GM18870 (cell line): ENCODE measurements around the gene BEGAIN.

Experiments used
- ATAC-seq: cut with Tn5 transposase; IDR thresholded peaks from one replicate; pipeline ENCODE4 v1.9.1; 2021; ENCODE audit warnings: moderate library complexity; ENCODE audit not compliant: unreplicated experiment

The BEGAIN gene

GRCh38 chr14:100601914-100602313, 14.7 kb upstream of the BEGAIN start:
- ATAC-seq, result no peak

- ATAC-seq, result no peak
These were observed 13.8 kb upstream of the BEGAIN start for GRCh38 chr14:100601064-100601463.

GRCh38 chr14:100599981-100600380, 12.8 kb upstream of the BEGAIN start:
- ATAC-seq, result no peak

GRCh38 chr14:100594625-100594951, 7.4 kb upstream of the BEGAIN start:
- ATAC-seq, result no peak

- ATAC-seq, result no peak
These were observed 6.8 kb upstream of the BEGAIN start for GRCh38 chr14:100593751-100594624.

- ATAC-seq, result no peak
These were observed 5.8 kb upstream of the BEGAIN start for GRCh38 chr14:100592972-100593371.

GRCh38 chr14:100592461-100592891, 5.3 kb upstream of the BEGAIN start:
- no peak for ATAC-seq

- ATAC-seq, result no peak
These were observed 4.5 kb upstream of the BEGAIN start for GRCh38 chr14:100591453-100592371.

- no peak for ATAC-seq
These were observed 3.7 kb upstream of the BEGAIN start for GRCh38 chr14:100590726-100591452.

GRCh38 chr14:100589760-100590469, 2.7 kb upstream of the BEGAIN start:
- ATAC-seq, result no peak

GRCh38 chr14:100589071-100589759, 2.0 kb upstream of the BEGAIN start:
- ATAC-seq, result no peak

- no peak for ATAC-seq
These were observed 1.5 kb upstream of the BEGAIN start for GRCh38 chr14:100588671-100589070.

- no peak for ATAC-seq
These were observed 670 bp upstream of the BEGAIN start for GRCh38 chr14:100587763-100588411.

GRCh38 chr14:100586403-100587085, 673 bp downstream of the BEGAIN start:
- no peak for ATAC-seq

- no peak for ATAC-seq
These were observed 1.1 kb downstream of the BEGAIN start for GRCh38 chr14:100586153-100586402.

- ATAC-seq, result no peak
These were observed 1.6 kb downstream of the BEGAIN start for GRCh38 chr14:100585448-100586152.

GRCh38 chr14:100584056-100585031, 2.9 kb downstream of the BEGAIN start:
- ATAC-seq, result no peak
